Renal pelvis (tissue), 4 donors: ENCODE data around the gene PHACTR2. TPM values are rescaled to one million over a fixed set of nuclear protein-coding genes. Genes with fewer than 3 reads are reported as not detected.
A peak's percentile ranks its signal among the peaks of the same experiment; 100 is the strongest.

Experiments
- DNase-seq: peaks from one replicate; pipeline ENCODE4 v3.0.0-alpha.2; 2013
- polyA plus RNA-seq, 3 donors: library from polyadenylated mRNA; unstranded; fragments of 120-200 nt; gene quantifications; one replicate each; pipeline ENCODE4 v1.2.1, GENCODE V29; 2013; ENCODE audit not compliant: insufficient read length in 3 of 3

Gene PHACTR2
- polyA plus RNA-seq, 3 donors, result 26.7 to 33.6 (median 32.3) TPM

- no peak for DNase-seq
Measured at GRCh38 chr6:143695969-143696663, 18.4 kb downstream of the PHACTR2 start.

DNA sequence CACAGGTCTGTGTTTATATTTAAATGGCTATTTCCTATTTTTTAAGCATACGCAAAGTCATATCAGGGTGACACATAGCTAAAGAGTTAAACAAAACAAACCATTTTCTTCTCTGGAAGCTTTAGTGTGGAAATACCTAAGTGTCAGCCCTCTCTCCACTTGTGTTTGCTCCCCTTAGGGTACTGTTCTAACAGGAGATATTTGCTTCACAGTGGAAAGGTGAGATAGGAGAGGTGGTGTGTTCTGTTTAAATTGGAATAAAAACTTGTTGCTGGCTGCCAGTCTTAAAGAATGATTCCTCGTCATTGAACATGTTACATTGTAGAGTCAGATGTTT is 18.9 kb downstream of the PHACTR2 start:
- no peak for DNase-seq

GRCh38 chr6:143697076-143697800 is 19.5 kb downstream of the PHACTR2 start:
- DNase-seq, result no peak

DNA sequence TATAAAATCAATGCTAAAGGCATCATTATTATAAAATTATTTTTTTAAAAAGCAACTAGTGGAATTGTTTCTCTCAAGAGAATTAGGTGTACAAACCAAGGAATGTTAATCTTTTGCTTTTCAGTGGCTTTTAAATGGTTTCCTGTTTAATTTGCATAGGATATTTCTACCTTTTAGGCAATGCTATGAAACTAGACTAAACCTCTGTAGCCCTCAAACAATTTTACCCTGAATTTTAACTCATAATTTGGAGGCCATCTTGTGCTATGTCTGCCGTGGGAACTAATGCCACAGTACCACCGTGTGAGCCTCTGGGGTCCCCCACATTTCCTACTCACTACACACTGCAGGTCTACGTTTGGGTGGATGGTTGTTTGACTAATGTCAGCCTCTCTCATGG is 20.6 kb downstream of the PHACTR2 start:
- DNase-seq, result no peak

- DNase-seq, result no peak
Measured at GRCh38 chr6:143698759-143699429, 21.1 kb downstream of the PHACTR2 start.

GRCh38 chr6:143699430-143699825 is 21.7 kb downstream of the PHACTR2 start:
- no peak for DNase-seq

DNA sequence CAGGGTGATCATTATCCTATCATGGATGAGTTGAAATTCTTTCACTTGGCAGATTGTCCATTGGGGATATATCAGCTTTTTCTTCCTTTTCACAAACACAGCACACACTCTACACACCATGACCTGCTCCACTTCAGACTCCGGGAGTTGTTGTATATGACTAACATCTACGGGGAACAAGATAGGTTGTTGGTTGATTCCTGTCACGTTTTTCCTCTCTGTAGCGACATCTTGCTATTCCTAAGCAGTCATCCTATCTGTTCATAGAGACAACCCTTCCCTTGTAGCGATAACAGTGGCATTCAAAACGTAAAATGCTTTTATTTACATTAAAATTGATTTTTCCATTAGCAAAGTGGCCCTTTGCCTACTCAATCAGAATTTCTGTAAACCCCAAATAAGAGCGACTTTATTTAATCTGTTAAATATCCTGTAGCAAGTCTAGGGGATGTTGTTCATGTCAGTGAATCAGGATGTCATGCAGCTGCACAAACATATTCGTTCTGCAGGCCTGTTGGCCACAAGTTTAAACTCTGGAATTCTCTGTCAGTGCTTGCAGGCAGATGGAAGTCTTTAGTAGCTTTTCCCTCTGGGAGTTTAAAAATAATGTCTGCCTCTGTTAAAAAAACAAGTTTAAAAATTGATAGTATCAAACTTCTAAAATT is 23.1 kb downstream of the PHACTR2 start:
- peak; percentile 70 for DNase-seq

DNA sequence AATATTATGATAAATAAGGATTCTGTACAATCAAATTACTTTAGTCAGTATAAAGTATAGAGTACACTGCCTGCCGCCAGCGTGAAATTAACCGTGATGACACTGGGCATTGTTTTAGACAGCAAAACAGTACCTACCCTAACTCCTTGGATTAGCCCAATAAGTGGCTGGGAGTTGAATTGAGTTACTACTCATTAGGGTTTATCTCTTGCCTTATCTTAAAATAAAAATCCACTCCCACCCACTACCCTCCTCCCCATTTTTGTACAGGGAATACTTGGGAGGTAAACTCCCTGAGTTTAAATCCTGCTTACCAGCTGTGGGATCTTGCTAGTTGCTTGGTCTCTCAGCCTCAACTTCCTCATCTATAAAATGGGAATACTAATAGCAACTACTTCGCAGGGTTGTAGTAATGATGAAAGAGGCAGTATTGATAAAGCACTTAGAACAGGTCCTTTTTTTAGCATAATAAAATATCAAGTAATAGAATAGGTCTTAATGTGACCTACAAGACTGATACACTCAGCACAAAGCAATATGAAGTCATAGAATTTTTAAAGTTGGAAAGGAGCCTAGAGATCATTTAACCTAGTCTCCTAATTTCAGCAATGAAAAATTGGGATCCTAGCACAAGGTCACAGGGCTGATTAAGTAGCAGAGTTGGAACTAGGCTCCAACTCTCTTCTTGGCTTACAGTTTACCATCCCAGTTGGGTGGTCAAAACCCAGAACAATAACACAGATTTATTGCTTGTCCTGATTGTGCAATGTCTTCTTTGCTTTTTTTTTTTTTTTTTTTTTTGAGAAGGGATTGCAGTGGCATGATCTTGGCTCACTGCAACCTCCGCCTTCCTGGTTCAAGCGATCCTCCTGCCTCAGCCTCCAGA is 23.8 kb downstream of the PHACTR2 start:
- DNase-seq, result no peak

DNA sequence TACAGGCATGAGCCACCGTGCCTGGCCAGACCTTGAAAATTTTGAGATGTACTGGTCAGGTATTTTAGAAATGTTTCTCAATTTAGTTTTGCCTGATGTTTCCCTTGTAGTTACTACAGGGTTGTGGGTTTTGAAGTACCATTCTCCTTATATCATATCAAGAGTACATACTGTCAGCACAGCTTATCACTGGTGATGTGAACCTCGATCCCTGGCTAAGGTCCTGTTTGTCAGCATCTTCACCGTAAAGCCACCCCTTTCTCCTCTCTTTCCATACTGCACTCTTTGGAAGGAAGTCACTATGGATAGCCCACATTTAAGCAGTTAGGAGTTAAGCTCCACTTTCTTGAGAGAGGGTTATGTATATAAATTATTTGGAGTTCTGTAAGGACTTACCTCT is 27.8 kb downstream of the PHACTR2 start:
- no peak for DNase-seq

GRCh38 chr6:143707697-143708096 is 29.9 kb downstream of the PHACTR2 start:
- DNase-seq, result no peak

GRCh38 chr6:143708889-143709288 is 31.1 kb downstream of the PHACTR2 start:
- no peak for DNase-seq

DNA sequence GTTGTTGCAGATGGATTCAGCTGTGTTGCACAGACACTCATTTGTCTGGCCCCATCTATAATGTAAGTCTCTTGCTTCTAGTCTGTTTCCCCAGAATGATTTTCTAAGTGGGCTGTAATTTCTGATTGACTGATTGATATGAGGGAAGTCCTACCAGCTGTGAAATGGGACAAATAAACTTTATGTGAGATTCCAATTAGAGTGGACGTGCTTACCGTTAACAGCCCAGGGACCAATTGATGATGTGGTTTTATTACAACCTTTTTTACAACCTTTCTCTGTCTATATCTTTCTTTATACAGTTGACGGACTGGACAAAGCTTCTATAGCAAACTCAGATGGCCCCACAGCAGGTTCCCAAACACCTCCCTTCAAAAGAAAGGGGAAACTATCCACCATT is 33.9 kb downstream of the PHACTR2 start:
- DNase-seq, result no peak

DNA sequence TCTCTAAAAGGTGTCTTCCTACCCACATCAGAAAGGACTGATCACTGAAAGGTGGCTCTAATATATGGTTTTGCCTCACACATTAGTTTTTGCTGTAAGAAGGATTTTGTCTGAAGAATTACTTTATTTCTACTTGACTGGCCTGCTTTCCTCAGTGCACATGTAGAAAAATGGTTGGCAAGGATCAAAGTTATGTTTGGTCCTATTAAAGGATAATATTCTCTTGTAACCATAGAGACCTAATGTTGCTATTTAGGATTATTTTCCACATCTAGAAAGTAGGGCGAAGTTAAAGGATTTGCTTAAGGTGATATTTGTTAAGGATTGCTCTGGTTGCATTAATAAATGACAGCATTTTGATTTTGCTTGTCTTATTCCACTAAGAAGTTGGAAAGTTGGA is 40.7 kb downstream of the PHACTR2 start:
- no peak for DNase-seq

- no peak for DNase-seq
Measured at GRCh38 chr6:143721642-143722041, 43.9 kb downstream of the PHACTR2 start.

GRCh38 chr6:143724876-143725275 is 47.1 kb downstream of the PHACTR2 start:
- no peak for DNase-seq

GRCh38 chr6:143726015-143726647 is 48.4 kb downstream of the PHACTR2 start:
- DNase-seq, result no peak

DNA sequence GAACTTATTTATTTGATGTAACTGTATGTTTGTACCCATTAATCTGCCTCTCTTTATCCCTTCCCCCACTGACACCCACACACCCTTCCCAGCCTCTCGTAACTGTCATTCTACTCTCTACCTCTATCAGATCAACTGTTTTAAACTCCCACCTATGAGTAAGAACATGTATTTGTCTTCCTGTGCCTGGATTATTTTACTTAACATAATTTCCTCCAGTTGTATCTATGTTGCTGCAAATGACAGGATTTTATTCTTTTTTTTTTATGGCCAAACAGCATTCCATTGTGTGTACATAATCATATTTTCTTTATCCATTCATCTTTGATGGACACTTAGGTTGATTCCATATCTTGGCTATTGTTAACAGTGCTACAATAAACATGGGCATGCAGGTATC is 49.3 kb downstream of the PHACTR2 start:
- DNase-seq, result no peak

GRCh38 chr6:143731789-143732188 is 54.0 kb downstream of the PHACTR2 start:
- no peak for DNase-seq

DNA sequence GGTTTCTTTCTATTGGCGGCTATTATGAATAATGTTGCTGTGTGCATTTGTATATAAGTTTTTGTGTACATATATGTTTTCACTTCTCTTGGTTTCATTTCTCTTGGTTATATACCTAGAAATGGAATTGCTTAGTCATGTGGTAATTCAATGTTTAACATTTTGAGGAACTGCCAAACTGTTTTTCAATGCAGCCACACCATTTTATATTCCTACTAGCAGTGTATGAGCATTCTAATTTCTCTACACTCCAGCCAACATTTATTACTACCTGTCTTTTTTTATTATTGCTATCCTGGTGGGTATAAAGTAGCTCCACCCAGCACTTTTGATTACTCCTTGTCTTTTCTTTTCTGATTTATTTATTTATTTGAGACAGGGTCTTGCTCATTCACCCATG is 54.8 kb downstream of the PHACTR2 start:
- DNase-seq, result no peak

GRCh38 chr6:143733510-143733909 is 55.7 kb downstream of the PHACTR2 start:
- no peak for DNase-seq

GRCh38 chr6:143734641-143735063 is 56.9 kb downstream of the PHACTR2 start:
- no peak for DNase-seq
